Suppressor macrophage (primary cell): ENCODE measurements around the gene CFAP251.
A peak's percentile ranks its signal among the peaks of the same experiment; 100 is the strongest.
"Not testable (repeated sequence)": the region's sequence is repeated elsewhere in the genome, so short reads cannot be mapped to it uniquely, and the experiment has no call there.

Experiments
- DNase-seq, 4 experiments: peaks; one replicate each; pipeline ENCODE4 v3.0.0-alpha.2; 2020 to 2022

The CFAP251 gene

DNA sequence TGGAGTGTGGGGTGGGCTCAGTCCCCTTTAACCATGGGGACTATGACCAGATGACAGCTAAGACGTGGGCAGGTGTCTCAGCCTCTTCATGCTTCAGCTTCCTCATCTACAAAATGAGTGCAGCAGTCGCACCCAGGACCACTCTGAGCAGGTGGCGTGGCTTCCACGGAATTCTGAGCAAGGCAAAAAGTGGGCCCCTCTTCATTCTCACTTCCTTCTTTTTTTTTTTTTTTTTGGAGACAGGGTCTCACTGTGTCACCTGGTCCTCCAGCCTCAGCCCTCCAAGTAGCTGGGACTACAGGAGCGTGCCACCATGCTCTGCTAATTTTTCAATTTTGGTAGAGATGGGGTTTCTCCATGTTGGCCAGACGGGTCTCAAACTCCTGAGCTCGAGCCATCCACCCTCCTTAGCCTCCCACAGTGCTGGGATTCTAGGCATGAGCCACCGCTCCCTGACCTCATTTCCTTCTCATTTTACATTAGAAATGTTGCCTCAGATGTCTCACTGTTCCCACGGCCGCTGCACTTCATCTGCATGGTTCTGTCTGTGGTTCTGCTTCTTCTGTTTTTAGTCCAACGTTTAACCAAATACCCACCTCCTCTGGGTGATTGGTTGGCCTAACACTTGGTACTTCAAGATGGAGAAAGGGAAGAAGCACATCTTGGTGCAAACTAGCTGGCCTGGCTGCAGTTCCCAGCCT, 61.9 kb downstream of the CFAP251 start:
- DNase-seq = peak; percentile 92 to 97 (median 93)

GRCh38 chr12:121980892-121981272, 62.5 kb downstream of the CFAP251 start:
- DNase-seq = no peak

- no peak for DNase-seq
These were observed 63.1 kb downstream of the CFAP251 start for GRCh38 chr12:121981456-121981855.

DNA sequence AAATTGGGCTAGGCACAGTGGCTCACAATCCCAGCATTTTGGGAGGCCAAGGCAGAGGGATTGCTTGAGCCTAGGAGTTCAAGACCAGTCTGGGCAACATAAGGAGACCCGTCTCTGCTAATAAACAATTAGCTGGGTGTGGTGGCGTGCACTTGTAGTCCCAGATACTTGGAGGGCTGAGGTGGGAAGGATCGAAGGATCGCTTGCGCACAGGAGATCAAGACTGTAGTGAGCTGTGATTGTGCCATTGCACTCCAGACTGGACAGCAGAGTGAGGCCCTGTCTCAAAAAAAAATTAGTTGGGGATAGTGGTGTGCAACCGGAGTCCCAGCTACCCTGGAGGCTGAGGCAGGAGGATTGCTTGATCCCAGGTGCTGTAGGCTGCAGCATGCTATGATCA, 64.6 kb downstream of the CFAP251 start:
- no peak for DNase-seq

DNA sequence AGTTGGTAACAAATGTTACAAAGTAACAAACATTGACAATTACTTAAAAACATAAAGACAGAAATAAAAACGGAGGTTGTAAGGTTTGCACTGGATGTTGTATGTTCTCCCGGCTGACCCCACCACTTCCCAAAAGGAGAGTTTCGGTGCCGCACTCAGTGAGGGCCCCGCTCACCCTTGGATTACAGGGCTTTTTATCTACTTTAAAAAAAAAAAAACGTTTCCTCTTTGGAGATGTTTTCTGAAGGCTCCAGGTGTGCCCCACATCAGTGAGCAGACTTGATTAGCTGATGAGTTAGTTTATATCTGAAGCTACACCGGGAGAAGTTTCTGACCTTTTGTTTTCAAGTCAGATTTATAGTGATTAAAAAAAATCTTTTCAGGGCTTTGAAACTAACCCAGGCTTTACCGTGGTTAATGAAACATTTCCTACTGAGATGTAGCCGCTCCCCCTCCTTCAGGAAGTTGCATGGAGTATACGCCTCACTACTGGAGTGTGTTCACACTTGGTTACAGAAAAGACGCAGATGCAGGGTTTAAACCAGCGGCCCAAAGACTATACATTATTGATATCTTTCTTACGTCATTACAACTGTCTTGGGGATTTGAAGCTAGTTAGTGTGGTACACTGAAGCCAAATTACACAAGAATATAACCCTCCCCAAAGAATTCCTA, 65.3 kb downstream of the CFAP251 start:
- DNase-seq = peak; percentile 48 to 64 (median 60)

- peak; percentile 29 to 62 (median 46) for DNase-seq
These were observed 68.3 kb downstream of the CFAP251 start for GRCh38 chr12:121986489-121987245.

DNA sequence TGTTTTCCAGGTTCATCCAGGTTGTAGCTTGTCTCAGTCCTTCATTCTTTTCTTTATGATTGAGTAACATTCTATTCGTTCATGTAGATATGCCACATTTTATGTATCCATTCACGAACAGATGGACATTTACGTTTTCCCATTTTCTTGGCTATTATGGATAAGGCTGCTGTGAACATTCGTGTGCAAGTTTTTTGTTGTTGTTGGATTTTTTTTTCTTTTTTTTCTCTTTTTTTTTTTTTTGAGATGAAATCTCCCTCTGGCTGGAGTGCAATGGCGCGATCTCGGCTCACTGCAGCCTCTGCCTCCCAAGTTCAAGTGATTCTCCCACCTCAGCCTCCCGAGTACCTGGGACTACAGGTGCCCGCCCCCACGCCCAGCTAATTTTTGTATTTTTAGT, 70.1 kb downstream of the CFAP251 start:
- DNase-seq = not testable (repeated sequence)

DNA sequence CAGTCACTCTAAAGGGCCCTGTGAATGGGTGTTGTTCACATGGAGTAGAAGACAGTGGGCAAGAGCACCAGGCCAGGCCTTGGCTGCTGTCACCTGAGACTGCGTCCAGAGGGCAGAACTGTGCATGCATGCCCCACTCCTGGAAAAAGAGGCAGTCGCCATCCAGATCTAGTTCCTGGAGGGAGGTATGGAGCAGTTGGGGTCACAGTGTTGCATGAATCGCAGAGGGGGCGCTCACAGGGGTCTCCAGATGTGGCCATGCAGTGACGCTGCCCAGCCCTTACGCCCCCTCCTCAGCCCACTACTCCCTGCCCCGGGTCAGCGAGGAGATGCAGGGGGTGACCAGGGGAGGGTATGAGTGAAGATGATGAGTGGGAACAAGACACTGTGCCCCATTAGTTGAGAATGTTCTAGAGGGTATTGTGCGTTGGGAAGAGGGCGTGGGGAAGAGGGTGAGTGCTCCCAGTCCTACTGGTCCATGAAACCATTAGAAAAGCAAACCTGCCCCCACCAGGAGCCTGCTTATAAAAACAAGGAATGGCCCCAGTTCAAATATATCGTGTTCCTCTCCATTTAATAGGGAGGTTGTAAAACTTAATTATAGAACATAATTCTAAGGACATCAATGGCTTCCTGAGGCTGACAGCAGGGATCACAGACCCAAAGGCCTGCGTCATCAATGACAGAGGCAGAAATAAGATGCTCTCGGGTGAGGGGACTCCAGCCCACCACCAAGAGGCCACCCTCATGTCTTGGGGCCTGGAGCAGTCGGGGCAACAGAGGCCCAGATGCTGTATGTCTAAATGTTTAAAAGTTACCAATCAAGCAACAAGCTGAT, 71.1 kb downstream of the CFAP251 start:
- DNase-seq = no peak

GRCh38 chr12:121990114-121990647, 71.8 kb downstream of the CFAP251 start:
- DNase-seq = no peak

- no peak for DNase-seq
These were observed 72.6 kb downstream of the CFAP251 start for GRCh38 chr12:121990692-121991603.

GRCh38 chr12:121992059-121992879, 73.9 kb downstream of the CFAP251 start:
- DNase-seq = peak; percentile 88 to 97 (median 90)

DNA sequence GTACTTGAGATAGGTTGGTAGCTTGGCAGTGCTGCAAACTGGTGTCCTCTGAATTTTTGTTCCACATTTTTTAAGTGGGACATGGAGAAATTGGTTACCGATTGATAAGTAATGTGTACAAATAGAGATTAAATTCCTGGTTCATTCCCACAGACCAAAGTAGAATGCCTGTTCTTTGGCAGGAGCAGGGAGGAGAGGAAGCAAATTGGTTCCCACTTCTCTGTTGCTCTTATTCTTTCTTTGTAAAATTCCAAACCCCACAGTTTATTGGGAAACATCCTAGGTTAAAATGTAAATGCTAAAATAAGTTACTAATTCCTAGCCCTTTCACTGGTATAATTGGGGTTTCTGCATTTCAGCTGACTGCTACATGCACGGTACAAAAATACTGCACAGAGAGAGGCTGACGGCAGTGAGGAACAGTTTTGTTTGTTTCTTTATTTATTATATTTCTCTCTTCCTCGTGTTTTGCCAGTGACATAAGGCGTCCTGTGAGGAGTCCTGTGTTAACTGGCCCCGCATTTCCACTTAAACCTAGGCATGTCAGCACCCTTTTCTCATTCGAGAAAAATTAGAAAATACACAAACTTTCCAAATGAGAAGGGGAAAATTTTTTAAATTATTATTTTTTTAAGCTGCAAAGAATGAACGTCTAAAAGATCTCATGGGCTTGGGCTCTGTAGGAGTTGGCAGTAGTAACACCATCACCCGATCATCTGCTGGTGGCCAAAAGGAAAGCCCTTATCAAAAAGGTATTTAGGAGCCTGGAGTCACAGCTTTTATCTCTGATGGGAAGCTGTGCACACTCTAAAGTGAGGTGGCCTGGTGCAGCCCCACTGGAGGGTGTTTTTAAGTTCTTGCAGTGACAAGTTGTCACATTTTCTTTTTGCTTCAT, 77.9 kb downstream of the CFAP251 start:
- no peak for DNase-seq

DNA sequence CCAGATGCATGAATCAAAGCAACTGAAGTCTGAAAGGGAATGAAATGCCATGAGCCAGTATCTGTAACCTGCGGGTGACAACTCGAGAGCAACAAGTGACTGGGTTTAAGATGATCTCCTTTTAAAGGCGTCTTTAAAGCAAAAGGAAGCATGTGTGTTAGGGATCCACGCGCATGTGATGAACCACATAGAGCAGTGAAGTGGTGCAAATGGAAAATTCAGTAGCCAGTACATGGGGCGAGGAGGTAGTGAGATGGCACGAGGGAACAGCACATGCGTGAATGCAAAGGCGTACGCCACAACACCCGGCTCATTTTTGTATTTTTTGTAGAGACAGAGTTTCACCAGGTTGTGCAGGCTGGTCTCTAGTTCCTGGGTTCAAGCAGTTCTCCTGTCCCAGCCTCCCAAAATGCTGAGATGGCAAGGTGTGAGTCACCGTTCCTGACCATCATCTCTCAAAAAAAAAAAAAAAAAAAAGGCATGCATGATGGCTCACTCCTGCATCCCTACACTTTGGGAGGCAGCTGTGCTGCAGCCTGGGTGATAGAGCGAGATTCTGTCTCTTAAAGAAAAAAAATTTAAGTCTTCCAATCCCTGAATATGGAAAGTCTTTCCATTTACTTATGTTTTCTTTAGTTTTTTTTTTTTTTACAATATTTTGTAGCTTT, 78.7 kb downstream of the CFAP251 start:
- no peak for DNase-seq

GRCh38 chr12:122001466-122002209, 83.2 kb downstream of the CFAP251 start:
- DNase-seq = no peak

GRCh38 chr12:122003651-122004611, 85.5 kb downstream of the CFAP251 start:
- DNase-seq = no peak

GRCh38 chr12:122004633-122005071, 86.3 kb downstream of the CFAP251 start:
- no peak for DNase-seq
